HK-2 (cell line): ENCODE data around the gene ANKRD12.
"Not testable (repeated sequence)": the region's sequence is repeated elsewhere in the genome, so short reads cannot be mapped to it uniquely, and the experiment has no call there.

ENCODE experiments used
- DNase-seq: peaks from one replicate; pipeline ENCODE4 v3.0.0-alpha.2; 2018; ENCODE audit not compliant: unreplicated experiment

ANKRD12 gene

GRCh38 chr18:9140984-9141383 lies 4.4 kb downstream of the ANKRD12 start:
- DNase-seq: no peak

DNA sequence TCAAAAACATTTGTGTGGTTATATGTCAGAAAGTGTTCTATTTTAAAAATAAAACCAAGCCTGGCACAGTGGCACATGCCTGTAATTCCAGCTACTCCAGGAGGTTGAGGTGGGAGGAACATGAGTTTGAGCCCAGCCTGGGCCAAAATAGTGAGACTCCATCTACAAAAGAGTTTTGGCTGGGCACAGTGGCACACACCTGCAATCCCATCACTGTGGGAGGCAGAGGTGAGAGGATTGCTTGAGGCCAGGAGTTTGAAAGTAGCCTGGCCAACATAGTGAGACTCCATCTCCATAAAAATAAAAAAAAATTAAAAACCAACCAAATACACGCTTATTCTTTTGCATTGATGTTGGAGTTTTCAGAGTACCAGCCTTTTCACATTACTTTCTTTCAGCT lies 9.6 kb downstream of the ANKRD12 start:
- DNase-seq: no peak

GRCh38 chr18:9147440-9148202 lies 11.0 kb downstream of the ANKRD12 start:
- no peak for DNase-seq

- DNase-seq: no peak
Measured at GRCh38 chr18:9148203-9148552, 11.6 kb downstream of the ANKRD12 start.

- no peak for DNase-seq
Measured at GRCh38 chr18:9150121-9150520, 13.5 kb downstream of the ANKRD12 start.

GRCh38 chr18:9153256-9153655 lies 16.7 kb downstream of the ANKRD12 start:
- DNase-seq: no peak

GRCh38 chr18:9156604-9157249 lies 20.1 kb downstream of the ANKRD12 start:
- DNase-seq: no peak

DNA sequence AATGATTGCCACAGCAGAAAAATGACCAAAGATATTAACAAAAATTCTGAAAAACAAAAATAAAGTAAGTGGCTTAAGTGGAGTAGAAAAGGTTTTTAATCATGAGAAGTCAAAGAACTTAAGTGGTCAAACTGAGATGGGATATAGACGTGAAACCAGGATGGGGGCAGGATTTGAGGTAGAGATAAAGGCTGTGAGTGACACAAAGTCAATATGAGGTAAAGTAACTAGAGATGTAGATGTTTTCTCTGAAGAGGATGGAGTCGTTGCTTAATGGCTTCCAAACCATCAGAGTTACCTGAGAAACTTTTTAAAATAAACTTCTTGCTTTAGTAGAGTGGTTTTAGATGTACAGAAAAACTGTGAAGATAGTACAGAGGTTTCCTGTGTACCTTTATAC lies 21.2 kb downstream of the ANKRD12 start:
- DNase-seq: no peak

DNA sequence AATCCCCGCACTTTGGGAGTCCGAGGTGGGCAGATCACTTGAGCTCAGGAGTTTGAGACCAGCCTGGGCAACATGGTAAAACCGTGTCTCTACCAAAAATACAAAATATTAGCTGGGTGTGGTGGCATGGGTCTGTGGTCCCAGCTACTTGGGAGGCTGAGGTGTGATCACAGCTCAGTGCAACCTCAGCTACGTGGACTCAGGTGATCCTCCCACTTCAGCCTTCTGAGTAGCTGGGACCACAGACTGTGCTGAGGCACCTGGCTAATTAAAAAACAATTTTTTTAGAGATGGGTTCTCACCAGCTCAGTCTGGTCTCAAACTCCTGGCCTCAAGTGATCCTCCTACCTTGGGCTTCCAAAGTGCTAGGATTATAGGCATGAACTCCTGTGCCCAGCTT lies 23.4 kb downstream of the ANKRD12 start:
- no peak for DNase-seq

GRCh38 chr18:9162663-9163062 lies 26.1 kb downstream of the ANKRD12 start:
- not testable (repeated sequence) for DNase-seq

DNA sequence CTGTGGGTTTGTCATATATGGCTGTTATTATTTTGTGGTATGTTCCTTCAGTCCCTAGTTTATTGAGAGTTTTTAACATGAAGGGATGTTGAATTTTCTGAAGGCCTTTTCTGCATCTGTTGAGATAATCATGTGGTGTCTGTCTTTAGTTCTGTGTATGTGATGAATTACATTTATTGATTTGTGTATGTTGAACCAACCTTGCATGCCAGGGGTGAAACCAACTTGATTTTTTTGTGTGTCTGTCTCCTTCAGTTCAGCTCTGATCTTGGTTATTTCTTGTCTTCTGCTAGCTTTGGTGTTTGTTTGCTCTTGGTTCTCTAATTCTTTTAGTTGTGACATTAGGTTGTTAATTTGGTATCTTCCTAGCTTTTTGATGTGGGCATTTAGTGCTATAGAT lies 27.6 kb downstream of the ANKRD12 start:
- DNase-seq: not testable (repeated sequence)

- DNase-seq: not testable (repeated sequence)
Measured at GRCh38 chr18:9165883-9166282, 29.3 kb downstream of the ANKRD12 start.

DNA sequence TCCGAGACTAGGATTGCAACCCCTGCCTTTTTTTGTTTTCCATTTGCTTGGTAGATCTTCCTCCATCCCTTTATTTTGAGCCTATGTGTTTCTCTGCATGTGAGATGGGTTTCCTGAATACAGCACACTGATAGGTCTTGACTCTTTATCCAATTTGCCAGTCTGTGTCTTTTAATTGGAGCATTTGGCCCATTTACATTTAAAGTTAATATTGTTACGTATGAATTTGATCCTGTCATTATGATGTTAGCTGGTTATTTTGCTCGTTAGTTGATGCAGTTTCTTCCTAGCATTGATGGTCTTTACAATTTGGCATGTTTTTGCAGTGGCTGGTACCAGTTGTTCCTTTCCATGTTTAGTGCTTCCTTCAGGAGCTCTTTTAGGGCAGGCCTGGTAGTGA lies 32.9 kb downstream of the ANKRD12 start:
- DNase-seq: not testable (repeated sequence)

GRCh38 chr18:9171919-9172318 lies 35.3 kb downstream of the ANKRD12 start:
- DNase-seq: not testable (repeated sequence)

DNA sequence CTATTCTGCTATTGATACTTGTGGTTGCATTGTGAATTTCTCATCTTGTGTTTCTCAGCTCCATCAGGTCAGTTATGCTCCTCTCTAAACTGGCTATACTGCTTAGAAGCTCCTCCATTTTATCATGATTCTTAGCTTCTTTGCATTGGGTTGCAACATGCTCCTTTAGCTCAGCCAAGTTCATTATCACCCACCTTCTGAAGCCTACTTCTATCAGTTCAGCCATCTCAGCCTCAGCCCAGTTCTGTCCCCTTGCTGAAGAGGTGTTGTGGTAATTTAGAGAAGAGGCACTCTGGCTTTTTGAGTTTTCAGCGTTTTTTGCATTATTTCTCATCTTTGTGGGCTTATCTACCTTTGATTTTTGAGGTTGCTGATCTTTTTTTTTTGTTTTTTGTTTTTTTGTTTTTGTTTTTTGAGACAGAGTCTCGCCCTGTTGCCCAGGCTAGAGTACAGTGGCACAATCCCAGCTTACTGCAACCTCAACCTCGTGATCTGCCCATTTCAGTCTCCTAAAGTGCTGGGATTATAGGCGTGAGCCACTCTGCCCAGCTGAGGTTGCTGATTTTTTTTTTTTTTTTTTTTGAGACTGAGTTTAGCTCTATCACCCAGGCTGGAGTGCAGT lies 36.0 kb downstream of the ANKRD12 start:
- DNase-seq: no peak

DNA sequence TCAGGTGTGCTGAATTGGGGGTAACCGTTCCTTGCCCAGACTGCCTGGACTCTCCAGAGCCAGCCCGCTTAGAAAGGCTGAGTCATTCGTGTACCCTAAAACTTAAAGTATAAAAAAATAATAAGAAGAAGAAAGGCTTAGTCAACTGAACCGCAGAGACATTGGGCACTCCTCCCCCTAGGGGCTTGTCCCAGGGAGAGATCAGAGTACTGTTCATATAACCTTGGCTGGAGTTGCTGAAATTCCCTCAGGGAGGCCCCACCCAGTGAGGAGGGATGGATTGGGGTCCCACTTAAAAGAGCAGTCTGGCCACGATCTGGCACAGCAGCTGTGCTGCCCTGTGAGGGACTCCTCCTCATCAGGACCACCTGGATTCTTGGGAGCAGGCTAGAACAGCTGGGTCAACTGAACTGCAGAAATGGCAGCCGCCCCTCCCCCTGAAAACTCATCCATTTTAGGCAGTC lies 37.2 kb downstream of the ANKRD12 start:
- no peak for DNase-seq

- no peak for DNase-seq
Measured at GRCh38 chr18:9174302-9174701, 37.7 kb downstream of the ANKRD12 start.

DNA sequence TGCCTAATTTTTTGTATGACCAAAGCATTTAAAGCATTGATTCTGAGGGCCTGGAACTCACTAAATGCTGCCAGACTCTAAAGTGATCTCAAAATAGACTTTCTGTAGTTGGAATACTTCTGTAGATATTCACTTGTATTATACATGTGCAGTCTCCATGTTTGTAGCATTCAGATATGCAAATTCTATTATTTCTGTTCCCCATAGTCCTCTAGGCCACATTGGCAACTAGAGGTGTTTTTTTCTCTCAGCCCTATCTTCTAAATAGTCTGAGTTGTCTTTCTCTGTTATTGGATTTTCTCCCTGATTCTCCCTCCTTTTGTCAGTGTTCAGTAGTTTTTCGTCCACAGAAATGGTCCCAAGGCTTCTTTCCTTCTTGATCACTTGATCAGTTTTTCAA lies 38.5 kb downstream of the ANKRD12 start:
- DNase-seq: no peak

DNA sequence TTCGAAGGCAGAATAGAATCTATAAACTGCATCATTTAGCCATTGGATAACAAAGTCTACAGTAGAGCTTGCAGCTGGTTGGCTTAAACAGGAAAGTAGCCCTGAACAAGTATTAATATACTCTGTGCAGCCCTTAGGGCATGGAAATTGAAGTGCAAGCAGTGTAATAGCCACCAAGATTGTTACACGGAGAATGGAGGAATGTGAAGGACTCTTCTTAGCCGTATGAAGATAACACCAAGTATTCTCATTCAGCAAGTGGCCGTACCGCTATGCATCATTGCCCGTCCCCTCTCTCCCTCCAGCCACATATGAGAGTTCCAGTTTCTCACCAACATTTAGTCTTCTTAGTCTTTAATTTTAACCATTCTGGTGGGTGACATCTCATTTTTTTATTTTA lies 40.5 kb downstream of the ANKRD12 start:
- no peak for DNase-seq

DNA sequence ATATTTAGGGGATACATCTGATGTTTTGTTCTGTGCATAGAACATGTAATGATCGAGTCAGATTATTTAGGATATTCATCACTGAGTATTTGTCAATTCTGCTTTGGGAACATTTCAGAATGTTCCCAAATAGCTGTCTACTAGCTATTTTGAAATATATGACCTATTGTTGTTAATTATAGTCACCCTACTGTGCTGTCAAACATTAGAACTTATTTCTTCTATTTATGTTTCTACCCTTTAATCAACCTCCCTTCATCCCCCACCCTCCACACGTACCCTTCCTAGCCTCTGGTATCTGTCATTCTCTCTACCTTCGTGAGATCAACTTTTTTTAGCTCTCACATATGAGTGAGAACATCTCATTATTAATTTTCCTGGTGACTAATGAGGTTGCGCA lies 40.9 kb downstream of the ANKRD12 start:
- DNase-seq: no peak

DNA sequence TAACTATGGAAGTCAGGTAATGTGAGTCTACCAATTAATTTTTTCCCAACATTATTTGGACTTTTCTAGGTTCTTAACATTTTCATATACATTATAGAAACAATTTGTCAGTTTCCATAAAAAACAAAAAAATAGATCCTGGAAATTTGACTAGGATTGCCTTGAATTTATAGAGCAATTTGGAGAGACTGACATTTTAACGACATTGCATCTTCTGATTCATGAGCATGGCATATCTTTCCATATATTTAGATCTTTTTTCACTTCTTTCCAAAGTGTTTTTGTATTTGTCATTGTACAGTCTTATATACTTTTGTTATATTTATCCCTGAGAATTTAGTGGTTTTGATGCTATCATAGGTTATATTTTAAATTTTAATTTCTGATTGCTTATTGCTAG lies 42.0 kb downstream of the ANKRD12 start:
- DNase-seq: no peak

DNA sequence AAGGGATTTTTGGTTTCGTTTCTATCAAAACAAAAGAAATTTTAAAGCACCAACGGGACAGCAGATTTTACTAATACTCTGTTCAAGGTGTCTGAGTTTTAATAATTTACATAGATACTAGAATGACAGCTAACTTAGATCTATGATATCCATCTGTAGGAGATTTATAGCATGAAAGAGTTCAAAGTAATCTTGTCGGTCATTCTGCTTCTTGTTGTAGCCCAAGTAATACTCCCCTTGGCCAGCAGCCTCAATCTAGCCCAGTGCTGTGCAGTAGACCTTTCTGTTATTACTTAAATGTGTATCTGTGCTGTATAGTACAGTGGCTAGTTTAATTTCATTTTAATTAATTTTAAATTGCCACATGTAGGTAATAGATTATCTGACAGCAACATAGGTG lies 44.7 kb downstream of the ANKRD12 start:
- no peak for DNase-seq

DNA sequence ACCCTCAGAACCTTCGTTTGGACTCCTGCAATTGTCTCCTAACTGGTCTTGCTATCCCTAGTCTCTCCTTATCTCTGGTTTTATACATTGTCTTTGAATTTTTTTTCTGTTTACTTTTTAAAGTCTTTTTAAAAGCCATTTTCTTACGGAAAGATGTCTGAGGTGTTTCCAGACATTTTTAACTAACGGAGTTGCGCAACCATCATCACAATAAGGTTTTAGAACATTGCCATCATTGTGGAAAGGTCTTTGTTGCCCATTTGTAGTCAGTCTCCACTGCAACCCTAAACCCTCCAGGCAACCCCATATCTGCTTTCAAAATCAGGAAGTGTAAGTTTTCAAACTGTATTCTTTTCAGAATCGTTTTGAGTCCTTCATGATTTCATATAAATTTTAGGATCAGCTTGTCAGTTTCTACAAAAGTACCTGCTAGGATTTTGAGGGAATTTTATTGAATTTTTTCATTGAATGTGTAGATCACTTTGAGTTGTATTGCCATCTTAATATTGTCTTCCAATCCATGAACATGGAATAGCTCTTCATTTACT lies 46.3 kb downstream of the ANKRD12 start:
- no peak for DNase-seq
